ENCODE data around the gene LRRC1.
"Not testable (repeated sequence)": the region's sequence is repeated elsewhere in the genome, so short reads cannot be mapped to it uniquely, and the experiment has no call there.

Gene LRRC1

DNA sequence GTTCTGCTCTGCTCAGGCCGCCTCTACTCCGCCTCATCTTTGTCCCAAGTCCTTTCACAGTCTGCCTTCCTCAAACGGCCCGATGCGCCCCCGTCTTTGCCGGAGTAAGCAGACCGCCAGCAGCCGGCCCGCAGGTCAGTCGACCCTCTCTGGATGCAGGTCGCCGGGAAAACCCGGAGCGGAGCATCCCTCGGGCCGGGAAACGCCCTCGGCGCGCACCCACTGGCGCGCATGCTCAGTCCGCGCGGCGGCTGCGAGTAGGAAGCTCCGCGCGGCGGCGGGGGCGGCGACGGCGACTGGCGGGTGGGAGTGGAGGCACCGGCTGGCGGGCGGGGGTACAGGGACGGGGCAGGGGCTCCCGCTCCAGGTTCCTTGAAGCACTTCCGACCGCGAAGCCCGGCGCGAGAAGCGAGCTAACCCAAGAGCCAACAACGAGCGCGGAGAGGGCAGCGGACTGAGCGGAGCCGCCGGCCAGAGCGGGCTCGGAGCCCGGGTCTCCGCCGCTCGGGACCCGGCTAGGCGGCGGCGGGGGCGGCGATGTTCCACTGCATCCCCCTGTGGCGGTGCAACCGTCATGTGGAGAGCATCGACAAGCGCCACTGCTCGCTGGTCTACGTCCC lies at the start of gene LRRC1:
Gene LRRC1, plus strand, starts transcription at position 286 of the 620 bp plus-strand sequence. Its CDS starts 252 bp downstream, at position 538.
- peak; percentile 81 to 88 for DNase-seq

DNA sequence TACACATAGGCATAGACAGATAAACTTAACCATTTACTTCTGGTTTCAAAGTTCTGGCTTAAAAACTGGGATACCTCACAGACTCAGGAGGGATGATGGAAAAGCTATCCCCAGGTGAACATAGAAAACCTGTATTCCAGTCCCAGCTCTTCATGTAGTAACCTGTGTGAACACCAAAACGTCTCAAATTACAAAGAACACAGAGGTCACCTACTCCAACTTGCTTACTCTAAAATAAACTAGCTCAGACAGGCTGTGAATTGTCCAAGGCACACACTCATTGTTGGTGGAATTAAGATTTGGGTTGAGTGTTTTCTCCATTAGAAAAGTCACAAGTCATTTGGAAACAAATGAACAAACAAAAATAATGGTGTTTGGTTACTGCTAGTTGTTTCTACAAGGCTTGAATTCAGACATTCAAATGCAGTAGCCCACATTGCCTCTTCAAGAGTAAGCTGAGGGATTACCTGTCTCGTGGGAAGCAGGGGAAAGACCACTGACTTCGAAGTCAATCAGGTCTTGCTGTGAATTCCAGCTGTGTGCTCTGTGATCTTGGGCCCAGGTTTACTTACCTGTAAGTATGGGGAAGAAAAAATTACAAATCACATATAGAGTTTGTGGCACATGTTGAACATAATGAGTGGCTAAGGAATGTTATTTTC lies 48.2 kb upstream of the LRRC1 start:
- no peak for DNase-seq

- DNase-seq: no peak
These were observed 44.7 kb upstream of the LRRC1 start for GRCh38 chr6:53750052-53750650.

- no peak for DNase-seq
These were observed 43.4 kb upstream of the LRRC1 start for GRCh38 chr6:53751417-53751816.

- DNase-seq: no peak
These were observed 42.4 kb upstream of the LRRC1 start for GRCh38 chr6:53752440-53752839.

GRCh38 chr6:53752856-53753255 lies 41.9 kb upstream of the LRRC1 start:
- DNase-seq: no peak

- no peak for DNase-seq
These were observed 40.5 kb upstream of the LRRC1 start for GRCh38 chr6:53754330-53754729.

DNA sequence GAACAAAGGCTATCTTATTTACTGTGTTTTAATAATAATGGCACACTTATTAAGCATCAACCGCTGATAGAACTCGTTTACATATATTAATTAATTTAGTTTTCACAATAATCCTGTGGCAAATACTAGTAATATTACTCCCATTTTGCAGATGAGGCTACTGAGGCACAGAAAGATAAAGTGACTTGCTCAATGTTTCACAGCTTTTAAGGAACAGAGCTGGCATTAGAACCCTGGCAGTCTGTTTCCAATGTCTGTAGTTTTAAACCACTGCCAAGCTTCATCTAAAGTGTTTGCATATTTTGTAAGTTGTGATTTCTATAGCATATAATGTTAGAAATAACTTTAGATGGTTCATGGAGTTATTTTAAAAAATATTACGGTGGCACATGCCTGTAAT lies 38.4 kb upstream of the LRRC1 start:
- no peak for DNase-seq

DNA sequence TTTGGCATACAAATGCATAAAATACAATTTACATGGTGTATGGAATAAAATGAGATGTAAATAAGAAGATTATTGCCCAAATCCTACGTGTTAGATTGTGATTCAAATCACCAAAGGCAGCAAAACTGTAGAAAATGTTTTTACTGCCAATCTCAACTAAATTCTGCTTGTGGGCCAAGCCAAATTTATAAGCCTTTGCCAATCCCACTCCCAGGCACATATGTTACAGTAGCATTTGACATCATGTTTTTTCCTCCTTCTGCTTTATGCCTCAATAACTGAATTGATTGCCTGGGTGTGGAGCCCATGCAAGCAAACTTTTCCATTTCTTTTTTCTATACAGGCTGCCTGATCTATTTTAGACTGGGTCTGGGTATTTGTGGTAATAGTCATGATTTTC lies 36.3 kb upstream of the LRRC1 start:
- DNase-seq: no peak

- no peak for DNase-seq
These were observed 33.8 kb upstream of the LRRC1 start for GRCh38 chr6:53761036-53761435.

- DNase-seq: no peak
These were observed 29.5 kb upstream of the LRRC1 start for GRCh38 chr6:53765270-53765669.

DNA sequence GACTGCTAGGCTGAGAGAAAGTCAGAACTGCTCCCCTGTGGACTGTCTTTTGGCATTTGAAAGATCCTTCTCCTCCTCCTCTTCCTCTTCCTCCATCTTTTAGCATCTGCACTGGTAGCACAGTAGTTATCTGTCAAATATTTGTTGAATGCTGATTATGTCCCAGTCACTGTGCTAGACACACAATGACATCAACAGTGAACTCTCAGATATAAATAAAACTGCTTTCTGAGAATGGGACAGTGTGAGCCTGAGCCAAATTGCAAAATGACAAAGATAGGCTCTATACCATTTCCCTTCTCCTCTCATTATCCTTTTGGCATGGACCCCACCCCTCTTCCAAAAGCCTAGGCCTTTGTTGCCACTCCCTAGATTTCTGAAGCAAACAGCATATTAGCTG lies 27.9 kb upstream of the LRRC1 start:
- no peak for DNase-seq

DNA sequence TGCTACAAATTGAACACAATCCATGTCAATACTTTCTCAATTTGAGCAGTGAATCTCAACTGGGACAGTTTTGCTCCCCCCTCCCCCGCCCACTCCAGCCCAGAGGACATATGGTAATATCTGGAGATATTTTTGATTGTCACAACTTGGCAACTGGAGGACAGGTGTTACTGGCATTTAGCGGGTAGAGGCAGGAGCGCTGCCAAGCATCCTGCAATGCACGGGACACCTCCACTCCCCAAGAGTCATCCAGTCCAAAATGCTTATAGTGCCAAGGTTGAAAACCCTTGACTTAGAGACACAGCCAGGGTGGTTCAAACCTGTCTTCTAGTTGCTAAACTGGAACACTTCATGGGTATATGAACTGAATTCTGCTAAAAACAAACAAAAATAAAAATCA lies 26.9 kb upstream of the LRRC1 start:
- DNase-seq: no peak

DNA sequence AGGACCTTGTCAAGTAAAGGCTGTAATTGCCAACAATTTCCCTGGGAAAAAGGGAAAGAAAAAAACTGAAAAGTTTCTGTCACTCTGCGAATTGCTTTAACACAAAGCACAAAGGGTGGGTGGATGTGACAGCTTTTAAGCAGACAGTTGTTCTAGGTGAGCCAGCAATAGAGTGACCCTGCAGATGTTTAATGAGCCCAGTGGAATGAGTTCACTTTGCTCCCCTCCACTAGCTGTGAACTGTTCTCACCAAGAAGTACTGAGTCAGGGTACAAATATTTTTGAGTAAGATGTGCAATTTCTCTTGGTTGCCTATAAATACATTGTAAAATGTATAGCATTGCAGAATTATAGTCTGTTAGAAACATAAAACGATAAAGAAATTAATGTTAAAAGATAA lies 26.2 kb upstream of the LRRC1 start:
- no peak for DNase-seq

DNA sequence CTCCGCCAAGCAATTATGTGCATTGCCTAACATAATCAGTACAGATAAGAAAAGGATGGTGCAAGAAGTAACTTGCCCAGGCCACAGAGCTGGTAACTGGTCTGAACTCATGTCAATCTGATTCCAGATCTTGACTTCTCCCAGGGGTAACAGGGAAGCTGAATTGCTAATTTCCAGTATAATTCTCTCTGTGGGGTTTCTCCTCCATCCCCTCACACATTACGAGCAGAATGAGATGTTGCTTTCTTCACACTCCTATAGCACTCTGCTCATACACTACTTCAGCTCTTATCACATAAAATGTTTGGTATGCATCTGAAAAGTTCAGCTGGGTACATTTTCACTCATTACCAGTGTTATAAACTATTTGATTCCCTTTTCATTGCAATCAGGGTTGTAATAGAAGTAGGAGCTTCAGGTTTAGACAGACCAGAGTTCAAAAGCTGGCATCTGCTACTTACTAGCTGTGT lies 24.0 kb upstream of the LRRC1 start:
- no peak for DNase-seq

DNA sequence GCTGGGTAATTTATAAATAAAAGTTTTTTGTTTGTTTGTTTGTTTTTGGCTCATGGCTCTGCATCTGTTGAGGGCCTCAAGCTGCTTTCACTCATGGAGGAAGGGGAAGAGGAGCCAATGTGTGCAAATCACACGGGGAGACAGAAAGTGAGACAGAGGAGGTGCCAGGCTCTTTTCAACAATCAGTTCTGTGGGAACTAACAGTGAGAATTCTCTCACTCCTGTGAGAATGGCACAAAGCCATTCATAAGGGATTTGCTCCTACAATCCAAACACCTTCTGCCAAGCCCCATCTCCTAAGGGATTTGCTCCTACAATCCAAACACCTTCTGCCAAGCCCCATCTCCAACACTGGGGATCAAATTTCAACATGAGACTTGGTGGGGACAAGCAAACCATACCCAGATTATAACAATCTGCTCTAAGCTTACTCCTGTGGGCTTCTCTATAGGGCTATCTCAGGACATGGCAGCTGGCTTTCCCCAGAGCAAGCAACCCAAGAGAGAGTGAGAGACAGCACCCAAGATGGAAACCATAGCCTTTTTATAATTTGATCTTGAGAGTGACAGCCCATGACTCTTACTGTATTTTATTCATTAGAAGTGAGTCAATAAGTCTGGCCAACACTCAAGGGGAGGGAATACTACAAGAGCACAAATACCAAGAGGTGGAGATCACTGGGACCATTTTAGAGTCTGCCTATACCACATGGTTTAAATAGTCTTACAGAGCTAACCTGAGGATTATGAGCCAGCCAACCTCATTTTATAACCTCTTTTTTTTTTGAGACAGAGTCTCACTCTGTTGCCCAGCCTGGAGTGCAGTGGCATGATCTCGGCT lies 22.8 kb upstream of the LRRC1 start:
- no peak for DNase-seq

DNA sequence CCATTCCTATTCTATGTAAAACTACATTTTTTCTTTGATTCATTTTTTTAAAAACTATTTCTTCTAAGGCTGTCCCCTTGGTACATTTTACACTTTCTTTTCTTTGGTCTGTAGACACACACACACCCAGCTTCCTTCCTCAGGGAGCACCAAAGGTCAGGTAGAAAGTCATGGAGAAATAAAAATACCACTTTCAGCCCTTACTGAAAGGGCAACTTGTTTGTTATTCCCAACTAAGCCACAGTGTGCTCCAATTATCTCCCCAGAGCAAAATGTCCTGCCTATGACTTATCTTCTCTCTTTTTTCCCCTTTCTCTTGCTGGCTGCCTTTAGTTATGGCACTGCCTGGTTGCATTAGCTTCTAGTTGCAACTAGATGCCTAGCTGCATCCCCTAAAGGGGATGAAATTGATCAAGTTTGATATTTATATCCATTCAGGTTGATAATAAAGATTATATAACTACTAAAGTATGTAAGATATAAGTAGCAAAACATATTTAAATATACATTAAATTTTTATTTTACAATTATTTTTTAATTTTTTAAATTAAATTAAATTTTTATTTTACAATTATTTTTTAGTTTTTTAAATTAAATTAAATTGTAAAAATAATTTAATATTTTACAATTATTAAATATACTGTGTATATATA lies 21.6 kb upstream of the LRRC1 start:
- no peak for DNase-seq

GRCh38 chr6:53776152-53776551 lies 18.7 kb upstream of the LRRC1 start:
- DNase-seq: not testable (repeated sequence)

- DNase-seq: not testable (repeated sequence)
These were observed 9.8 kb upstream of the LRRC1 start for GRCh38 chr6:53784991-53785390.

DNA sequence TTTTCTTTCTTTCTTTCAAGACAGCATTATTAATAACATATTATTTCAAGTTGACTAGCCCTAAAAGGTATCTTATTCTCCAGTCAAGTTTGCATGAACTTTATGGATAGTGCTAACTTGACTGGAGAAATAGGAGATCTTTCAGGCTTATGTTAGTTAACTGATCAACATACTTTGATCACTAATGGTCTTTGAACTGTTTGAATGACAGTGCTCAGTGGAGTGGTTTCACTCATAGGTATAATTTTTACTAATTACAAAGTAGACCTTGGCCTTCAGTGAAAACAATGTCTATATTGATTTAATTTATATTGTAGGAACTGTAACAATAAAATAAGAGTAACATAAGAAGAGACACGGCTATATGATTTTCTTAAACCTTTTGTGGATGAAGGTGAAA lies 8.0 kb upstream of the LRRC1 start:
- no peak for DNase-seq

GRCh38 chr6:53790886-53791285 lies 3.9 kb upstream of the LRRC1 start:
- DNase-seq: no peak

GRCh38 chr6:53792016-53792415 lies 2.8 kb upstream of the LRRC1 start:
- no peak for DNase-seq

GRCh38 chr6:53792973-53793317 lies 1.9 kb upstream of the LRRC1 start:
- DNase-seq: no peak

Measured in SHP77 (cell line).